GM10847 (cell line): Measurements from ENCODE around the gene TPSG1.

Experiments used
- POLR2A ChIP-seq: IDR thresholded peaks from 2 replicates; pipeline ENCODE4 v1.6.1; 2011; ENCODE audit not compliant: insufficient read length; ENCODE audit errors: extremely low read depth

The TPSG1 gene

GRCh38 chr16:1194665-1195392 lies 30.2 kb downstream of the TPSG1 start:
- TF ChIP-seq POLR2A = no peak

- TF ChIP-seq POLR2A = no peak
These were observed 31.1 kb downstream of the TPSG1 start for GRCh38 chr16:1193825-1194581.

GRCh38 chr16:1193143-1193824 lies 31.8 kb downstream of the TPSG1 start:
- no peak for TF ChIP-seq POLR2A

- no peak for TF ChIP-seq POLR2A
These were observed 32.5 kb downstream of the TPSG1 start for GRCh38 chr16:1192384-1193073.

GRCh38 chr16:1189455-1189854 lies 35.6 kb downstream of the TPSG1 start:
- TF ChIP-seq POLR2A = no peak

- no peak for TF ChIP-seq POLR2A
These were observed 36.5 kb downstream of the TPSG1 start for GRCh38 chr16:1188432-1189189.

- TF ChIP-seq POLR2A = no peak
These were observed 40.1 kb downstream of the TPSG1 start for GRCh38 chr16:1184980-1185379.

GRCh38 chr16:1184156-1184868 lies 40.8 kb downstream of the TPSG1 start:
- TF ChIP-seq POLR2A = no peak

GRCh38 chr16:1182950-1183907 lies 41.8 kb downstream of the TPSG1 start:
- no peak for TF ChIP-seq POLR2A

- no peak for TF ChIP-seq POLR2A
These were observed 42.8 kb downstream of the TPSG1 start for GRCh38 chr16:1182316-1182671.

GRCh38 chr16:1181404-1182315 lies 43.4 kb downstream of the TPSG1 start:
- TF ChIP-seq POLR2A = no peak
